Panc1 (cell line): ENCODE results near the gene PPP2R1A. TPM values are rescaled to one million over a fixed set of nuclear protein-coding genes. Genes with fewer than 3 reads are reported as not detected.

Experiments
- ATAC-seq: fragments of 200-7000 bp; cut with Tn5 transposase; 2 replicates; pipeline ENCODE4 v1.9.1; 2020; ENCODE audit warnings: mild to moderate bottlenecking, moderate library complexity
- Bru-seq: library from RNA; stranded (reverse); fragments of 400-500 nt; gene quantifications from one replicate; lab custom pipeline; 2021; lab: Mats Ljungman, UMichigan
- BruChase-seq, 2 experiments: library from RNA; stranded (reverse); fragments of 400-500 nt; gene quantifications; one replicate each; lab custom pipeline; 2021; lab: Mats Ljungman, UMichigan
- BruUV-seq: library from RNA; stranded (reverse); fragments of 400-500 nt; replicated peaks from 2 replicates; lab custom pipeline; 2021; lab: Mats Ljungman, UMichigan
- CTCF ChIA-PET: fragments of 300-600 bp; sonication (Branson Sonifier 250); formaldehyde crosslinking; loops from one replicate; lab custom pipeline; 2022; ENCODE audit warnings: antibody characterized with exemption; lab: Charles Lee
- POLR2A ChIA-PET: fragments of 300-600 bp; sonication (Branson Sonifier 250); formaldehyde crosslinking; loops from one replicate; lab custom pipeline; 2022; ENCODE audit warnings: antibody characterized with exemption; lab: Charles Lee
- DNase-seq: peaks from one replicate; pipeline ENCODE4 v3.0.0-alpha.2; 2010; ENCODE audit warnings: low read depth, low spot score
- H3K27ac ChIP-seq: 2 replicates; pipeline ENCODE4 v1.5.1; 2011; ENCODE audit warnings: mild to moderate bottlenecking, low read length, inconsistent platforms
- H3K27me3 ChIP-seq: fragments of 200-500 bp; sonication (Bioruptor generic); 2 replicates; pipeline ENCODE4 v1.6.0; 2014; ENCODE audit warnings: low read length, inconsistent platforms; ENCODE audit not compliant: control insufficient read depth, insufficient read depth
- H3K36me3 ChIP-seq: fragments of 200-500 bp; sonication (Bioruptor generic); 2 replicates; pipeline ENCODE4 v1.5.1; 2014; ENCODE audit warnings: inconsistent platforms, mild to moderate bottlenecking, low read length, moderate library complexity; ENCODE audit not compliant: control insufficient read depth, insufficient read depth
- H3K4me1 ChIP-seq: 2 replicates; pipeline ENCODE4 v1.5.1; 2011; ENCODE audit warnings: inconsistent platforms, mild to moderate bottlenecking, low read length, moderate library complexity; ENCODE audit not compliant: control insufficient read depth, insufficient read depth
- H3K4me3 ChIP-seq, 2 experiments: 2 replicates each; pipeline ENCODE4 v1.5.1; 2011 to 2012; ENCODE audit warnings: low read depth in 2 of 2, low read length in 2 of 2, mild to moderate bottlenecking in 2 of 2, inconsistent platforms in 1 of 2, moderate library complexity in 1 of 2
- H3K9me3 ChIP-seq: fragments of 200-500 bp; sonication (Bioruptor generic); 2 replicates; pipeline ENCODE4 v1.5.1; 2014; ENCODE audit warnings: low read depth, mild to moderate bottlenecking, inconsistent platforms, low read length, moderate library complexity; ENCODE audit not compliant: control insufficient read depth, insufficient read depth
- CTCF ChIP-seq: fragments of 450-650 bp; IDR thresholded peaks from 2 replicates; pipeline ENCODE4 v1.5.1; 2017; ENCODE audit warnings: mild to moderate bottlenecking
- POLR2AphosphoS5 ChIP-seq: IDR thresholded peaks from 2 replicates; pipeline ENCODE4 v1.6.1; 2012; ENCODE audit warnings: mild to moderate bottlenecking, low read depth, low read length, moderate library complexity
- REST ChIP-seq, 2 experiments: IDR thresholded peaks; 2 replicates each; pipeline ENCODE4 v1.6.1; 2011 to 2012; ENCODE audit warnings: low read depth in 2 of 2, control low read depth in 1 of 2, low read length in 1 of 2, mild to moderate bottlenecking in 1 of 2, moderate library complexity in 1 of 2; ENCODE audit not compliant: insufficient read depth in 1 of 2
- SIN3A ChIP-seq: IDR thresholded peaks from 2 replicates; pipeline ENCODE4 v1.6.1; 2012; ENCODE audit warnings: low read depth, mild to moderate bottlenecking, low read length, moderate library complexity, borderline replicate concordance; ENCODE audit not compliant: insufficient read depth
- TCF7L2 ChIP-seq: IDR thresholded peaks from 2 replicates; pipeline ENCODE4 v1.6.1; 2011; ENCODE audit warnings: mild to moderate bottlenecking, low read depth, low read length, inconsistent platforms
- in situ Hi-C: cut with HindIII; loops from 2 replicates; pipeline ENCODE4 v1.10.0; 2016; ENCODE audit warnings: low sequenced_read_pairs, low pct_unique_long_range_greater_than_20kb
- intact Hi-C: fragments of 100-400 bp; cut with micrococcal nuclease; formaldehyde crosslinking; loops from one replicate; pipeline ENCODE4 v1.10.0; 2022; ENCODE audit not compliant: unreplicated experiment
- long read RNA-seq: library from polyadenylated mRNA; unstranded; transcript quantifications from one replicate; pipeline ENCODE4 v2.0.0, GENCODE V29; 2021; ENCODE audit not compliant: unreplicated experiment
- polyA plus RNA-seq: library from polyadenylated mRNA; unstranded; fragments of >200 nt; gene quantifications from one replicate; pipeline ENCODE4 v1.2.1, GENCODE V29; 2012; ENCODE audit warnings: missing spikeins; ENCODE audit not compliant: insufficient read length
- total RNA-seq: library from RNA; stranded (reverse); gene quantifications from one replicate; pipeline ENCODE4 v1.2.1, GENCODE V29; 2021; ENCODE audit not compliant: unreplicated experiment

PPP2R1A gene
- total RNA-seq (146 TPM), Bru-seq, nascent RNA (percentile 88 among the genes with signal in this experiment), BruChase-seq, experiment 1, labeled RNA remaining after a 2-hour chase (percentile 75 among the genes with signal in this experiment), BruChase-seq, experiment 2, labeled RNA remaining after a 6-hour chase (percentile 83 among the genes with signal in this experiment)
- 347 TPM for polyA plus RNA-seq
- long read RNA-seq, full-length matches to known transcripts: 212 of 309 reads
- long read RNA-seq, partial matches to known transcripts: 90 of 309 reads
- long read RNA-seq, other reads (novel, unspliced or antisense): 7 of 309 reads

DNA sequence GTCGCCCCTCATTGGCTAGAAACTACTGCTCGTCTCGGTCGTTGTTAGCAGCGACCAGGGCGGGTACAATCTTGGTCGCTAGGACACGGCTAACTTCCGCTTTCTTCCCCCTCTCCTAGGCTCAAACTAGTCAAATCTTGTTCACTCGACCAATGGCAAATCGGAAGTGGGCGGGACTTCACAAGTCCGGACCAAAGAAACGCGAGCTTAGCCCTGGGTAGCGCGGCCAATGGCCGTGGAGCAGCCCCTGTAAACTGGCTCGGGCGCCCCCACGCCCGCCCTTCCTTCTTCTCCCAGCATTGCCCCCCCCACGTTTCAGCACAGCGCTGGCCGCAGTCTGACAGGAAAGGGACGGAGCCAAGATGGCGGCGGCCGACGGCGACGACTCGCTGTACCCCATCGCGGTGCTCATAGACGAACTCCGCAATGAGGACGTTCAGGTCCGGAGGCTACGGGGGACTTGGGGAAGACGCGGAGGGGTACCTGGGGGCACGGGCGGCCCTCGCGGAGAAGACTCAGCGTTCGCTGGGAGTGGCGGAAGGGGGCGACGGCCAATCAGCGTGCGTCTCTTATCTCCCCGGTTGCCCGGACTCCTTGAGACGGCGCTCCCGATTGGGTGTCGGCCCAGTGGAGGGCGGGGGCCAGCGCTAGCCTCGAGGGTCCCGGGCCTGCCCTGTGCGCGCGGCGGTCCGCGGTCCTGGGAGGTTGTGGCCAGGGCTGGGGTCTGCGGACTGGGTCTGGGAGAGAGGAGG is at the start of gene PPP2R1A:
Gene PPP2R1A, plus strand, starts transcription at position 318 of the 752 bp plus-strand sequence. Its CDS starts 45 bp downstream, at position 363.
- no TSS peak for BruUV-seq
- H3K4me3 ChIP-seq: peak within 1 kb of the TSS; percentile 86 to 88
- peak within 1 kb of the TSS; percentile 94 for H3K27ac ChIP-seq
- no peaks in the 10 kb centered on the region; the same call in none of the 2 replicates for H3K36me3 ChIP-seq
- intact Hi-C loops: no loop called here
- in situ Hi-C loops: no loop called here
- ChIA-PET CTCF (no interaction called here), POLR2A (no interaction called here)
- no peaks in the 10 kb centered on the region for H3K27me3 ChIP-seq
- DNase-seq (peak; percentile 99), ATAC-seq (peak; percentile 95)
- H3K9me3 ChIP-seq: no peaks in the 10 kb centered on the region
- H3K4me1 ChIP-seq: 0 out of 2 replicates have a peak, but pooled peaks cover 5% of the 10 kb centered on the region
- TF ChIP-seq POLR2AphosphoS5 (peak; percentile 76), TCF7L2 (no peak), CTCF (no peak), SIN3A (peak; percentile 67; the same call in 1 of the 2 replicates), REST (IDR thresholded peaks at IDR 0.05; ENCODE audit: insufficient read depth in 1 of 2, low read depth in 2 of 2, low read length in 1 of 2) (no peak)

DNA sequence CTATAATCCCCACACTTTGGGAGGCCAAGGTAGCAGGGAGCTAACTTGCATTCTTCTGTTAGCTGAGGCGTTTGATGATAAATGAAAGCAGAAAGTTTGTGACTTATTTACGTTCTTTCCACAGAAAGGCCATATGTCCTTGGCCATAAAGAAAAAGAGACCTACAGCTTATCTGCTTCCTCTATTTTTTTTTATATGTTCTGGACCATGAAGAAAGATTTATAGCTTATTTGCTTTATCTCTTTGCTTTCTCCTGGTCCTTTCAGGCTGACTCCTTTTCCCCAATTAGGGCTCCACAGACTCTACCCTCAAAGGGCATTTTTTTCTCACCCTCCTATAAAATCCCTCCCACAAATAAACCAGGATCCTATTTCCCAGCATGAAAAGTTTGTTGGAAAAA is 48.6 kb upstream of the PPP2R1A start:
- Histone ChIP-seq H3K27ac (no peak overlapping the region), H3K4me1 (no peaks in the 10 kb centered on the region; the same call in 1 of the 2 replicates), H3K36me3 (no peaks in the 10 kb centered on the region; the same call in 1 of the 2 replicates), H3K4me3 (no peak overlapping the region), H3K27me3 (no peaks in the 10 kb centered on the region), H3K9me3 (no peaks in the 10 kb centered on the region; the same call in 1 of the 2 replicates)
- ChIA-PET POLR2A (no interaction called here), CTCF (no interaction called here)
- BruUV-seq: no TSS peak
- DNase-seq: no peak
- TF ChIP-seq TCF7L2 (no peak), POLR2AphosphoS5 (no peak), CTCF (no peak)
- intact Hi-C loops (no loop called here), in situ Hi-C loops (no loop called here)
- no peak for ATAC-seq
